Measurements from ENCODE around the gene GCK. TPM values are rescaled to one million over a fixed set of nuclear protein-coding genes. Genes with fewer than 3 reads are reported as not detected.
A peak's percentile ranks its signal among the peaks of the same experiment; 100 is the strongest.

The GCK gene
- total RNA-seq, 1 donor from 2014 or later, result not detected

DNA sequence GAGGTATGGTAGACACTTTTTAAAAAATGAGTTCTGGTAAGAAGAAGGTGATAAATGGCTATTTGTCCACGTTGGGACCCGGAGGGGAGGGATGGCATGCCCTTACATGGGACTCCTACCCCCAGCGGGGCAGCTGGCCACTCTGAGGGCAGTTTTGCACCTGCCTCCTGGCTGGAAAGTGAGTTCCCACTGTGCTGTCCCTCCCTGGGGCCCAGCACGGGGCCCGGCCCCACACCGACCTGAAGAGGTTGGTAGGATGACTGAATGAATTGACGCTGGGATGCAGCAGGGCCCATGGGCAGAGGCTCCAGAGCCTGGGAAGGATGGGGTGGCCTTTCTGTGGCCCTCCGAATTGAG lies 85.7 kb downstream of the GCK start:
- no peaks in the 10 kb centered on the region for H3K9me3 Mint-ChIP-seq (ENCODE audit: unreplicated experiment)
- TF ChIP-seq, protein P1, sequence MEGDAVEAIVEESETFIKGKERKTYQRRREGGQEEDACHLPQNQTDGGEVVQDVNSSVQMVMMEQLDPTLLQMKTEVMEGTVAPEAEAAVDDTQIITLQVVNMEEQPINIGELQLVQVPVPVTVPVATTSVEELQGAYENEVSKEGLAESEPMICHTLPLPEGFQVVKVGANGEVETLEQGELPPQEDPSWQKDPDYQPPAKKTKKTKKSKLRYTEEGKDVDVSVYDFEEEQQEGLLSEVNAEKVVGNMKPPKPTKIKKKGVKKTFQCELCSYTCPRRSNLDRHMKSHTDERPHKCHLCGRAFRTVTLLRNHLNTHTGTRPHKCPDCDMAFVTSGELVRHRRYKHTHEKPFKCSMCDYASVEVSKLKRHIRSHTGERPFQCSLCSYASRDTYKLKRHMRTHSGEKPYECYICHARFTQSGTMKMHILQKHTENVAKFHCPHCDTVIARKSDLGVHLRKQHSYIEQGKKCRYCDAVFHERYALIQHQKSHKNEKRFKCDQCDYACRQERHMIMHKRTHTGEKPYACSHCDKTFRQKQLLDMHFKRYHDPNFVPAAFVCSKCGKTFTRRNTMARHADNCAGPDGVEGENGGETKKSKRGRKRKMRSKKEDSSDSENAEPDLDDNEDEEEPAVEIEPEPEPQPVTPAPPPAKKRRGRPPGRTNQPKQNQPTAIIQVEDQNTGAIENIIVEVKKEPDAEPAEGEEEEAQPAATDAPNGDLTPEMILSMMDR (IDR thresholded peaks at IDR 0.05), result no peak
- peaks cover 72% of the 10 kb centered on the region for H3K4me1 Mint-ChIP-seq (ENCODE audit: unreplicated experiment)
- H3K27me3 Mint-ChIP-seq (ENCODE audit: unreplicated experiment), result no peaks in the 10 kb centered on the region
- H3K27ac Mint-ChIP-seq (ENCODE audit: unreplicated experiment), result peak overlapping the region; percentile 96
- DNase-seq (ENCODE audit: extremely low spot score, unreplicated experiment), result no peak
- peak overlapping the region; percentile 62 for H3K4me3 Mint-ChIP-seq (ENCODE audit: unreplicated experiment)
- peaks cover 15% of the 10 kb centered on the region for H3K36me3 Mint-ChIP-seq (ENCODE audit: unreplicated experiment)

DNA sequence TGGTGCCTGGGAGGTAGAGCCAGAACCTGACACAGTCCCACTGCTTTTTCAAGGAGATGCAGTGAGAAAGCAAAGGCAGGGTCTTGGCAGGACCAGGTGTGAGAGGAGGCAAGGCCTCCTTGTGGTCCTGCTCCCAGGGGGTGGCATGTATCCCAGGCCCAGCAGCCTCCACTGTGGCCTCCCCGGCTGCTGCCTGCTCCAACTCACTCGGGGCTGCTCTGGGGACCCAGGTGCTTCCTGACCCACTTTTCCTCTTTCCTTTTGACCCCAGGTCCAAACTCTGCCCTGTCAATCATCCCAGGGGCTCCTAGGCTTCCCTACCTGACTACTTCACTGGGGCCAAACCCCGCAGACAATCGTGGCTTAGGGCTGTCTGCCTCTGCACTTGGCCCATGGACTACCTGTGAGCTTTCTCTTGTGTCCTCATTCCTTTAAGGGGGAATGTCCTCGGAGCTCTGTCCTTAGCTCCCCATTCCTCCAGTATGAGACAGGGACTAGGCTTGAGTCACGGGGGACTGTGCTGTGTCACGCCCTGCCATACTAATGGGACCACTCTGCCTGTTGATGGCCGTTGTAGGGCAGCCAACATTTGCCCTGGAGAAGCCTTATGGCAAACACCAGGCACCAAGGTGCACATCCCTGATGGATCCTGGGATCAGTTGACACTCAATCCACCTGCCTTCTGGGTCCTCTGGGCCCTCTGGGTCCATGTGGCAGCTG lies 86.2 kb downstream of the GCK start:
- Mint-ChIP-seq H3K4me1 (ENCODE audit: unreplicated experiment) (peaks cover 71% of the 10 kb centered on the region), H3K4me3 (ENCODE audit: unreplicated experiment) (peak overlapping the region; percentile 62)

GRCh38 chr7:44101966-44102845 lies 87.0 kb downstream of the GCK start:
- Mint-ChIP-seq H3K36me3 (ENCODE audit: unreplicated experiment) (peaks cover 10% of the 10 kb centered on the region), H3K4me3 (ENCODE audit: unreplicated experiment) (peak overlapping the region; percentile 36), H3K27me3 (ENCODE audit: unreplicated experiment) (no peaks in the 10 kb centered on the region), H3K4me1 (ENCODE audit: unreplicated experiment) (peaks cover 74% of the 10 kb centered on the region), H3K27ac (ENCODE audit: unreplicated experiment) (peak overlapping the region; percentile 96), H3K9me3 (ENCODE audit: unreplicated experiment) (no peaks in the 10 kb centered on the region)
- DNase-seq (ENCODE audit: extremely low spot score, unreplicated experiment), result no peak
- TF ChIP-seq, protein P1 (IDR thresholded peaks at IDR 0.05), result no peak

More for the DNA sequence above, 86.2 kb downstream of the GCK start:
- DNase-seq (ENCODE audit: extremely low spot score, unreplicated experiment), result no peak
- Mint-ChIP-seq H3K36me3 (ENCODE audit: unreplicated experiment) (peaks cover 10% of the 10 kb centered on the region), H3K27me3 (ENCODE audit: unreplicated experiment) (no peaks in the 10 kb centered on the region), H3K9me3 (ENCODE audit: unreplicated experiment) (no peaks in the 10 kb centered on the region), H3K27ac (ENCODE audit: unreplicated experiment) (peak overlapping the region; percentile 96)
- TF ChIP-seq, protein P1 (IDR thresholded peaks at IDR 0.05), result no peak

DNA sequence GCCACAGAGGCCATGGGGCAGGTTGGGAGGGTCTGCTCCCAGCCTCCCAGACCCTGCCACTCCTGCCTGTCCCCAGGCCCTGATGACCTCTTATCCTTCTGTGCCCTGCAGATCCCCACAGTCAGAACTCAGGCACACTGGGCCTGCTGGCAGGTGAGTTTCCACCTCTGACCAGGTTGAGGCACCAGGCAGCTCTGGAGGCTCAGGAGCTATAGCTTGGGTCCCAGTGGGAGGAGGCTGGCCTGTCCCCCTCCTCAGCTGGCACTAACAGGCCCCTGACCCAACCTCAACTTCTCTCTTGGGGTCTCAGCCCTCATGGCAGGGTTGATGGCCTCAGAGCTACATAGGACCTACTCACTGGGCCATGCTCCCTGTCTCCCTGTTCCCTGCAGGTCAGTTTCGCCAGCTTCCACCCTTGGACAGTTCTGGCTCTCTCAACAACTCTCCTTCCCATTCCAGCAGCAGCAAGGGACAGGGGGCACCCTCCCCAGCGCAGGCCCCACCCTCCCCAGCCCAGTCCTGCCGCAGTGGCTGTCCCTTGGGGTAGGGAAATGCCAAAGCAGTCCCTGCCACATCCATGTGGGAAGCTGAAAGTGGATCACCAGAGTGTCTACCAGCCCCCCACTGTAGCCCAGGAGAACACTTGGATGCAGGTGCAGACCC lies 87.8 kb downstream of the GCK start:
- Mint-ChIP-seq H3K4me3 (ENCODE audit: unreplicated experiment) (no peak overlapping the region), H3K36me3 (ENCODE audit: unreplicated experiment) (peaks cover 9% of the 10 kb centered on the region), H3K27ac (ENCODE audit: unreplicated experiment) (peak overlapping the region; percentile 96), H3K9me3 (ENCODE audit: unreplicated experiment) (no peaks in the 10 kb centered on the region), H3K4me1 (ENCODE audit: unreplicated experiment) (peaks cover 77% of the 10 kb centered on the region), H3K27me3 (ENCODE audit: unreplicated experiment) (no peaks in the 10 kb centered on the region)
- DNase-seq (ENCODE audit: extremely low spot score, unreplicated experiment), result no peak
- TF ChIP-seq, protein P1 (IDR thresholded peaks at IDR 0.05), result no peak
